Stimulated activated naive CD4-positive, alpha-beta T cell (primary cell): Measurements from ENCODE around the gene WFDC1.

Experiments used
- DNase-seq, 6 experiments: peaks; one replicate each; lab custom pipeline; 2025; lab: John Stamatoyannopoulos, UW

The WFDC1 gene

DNA sequence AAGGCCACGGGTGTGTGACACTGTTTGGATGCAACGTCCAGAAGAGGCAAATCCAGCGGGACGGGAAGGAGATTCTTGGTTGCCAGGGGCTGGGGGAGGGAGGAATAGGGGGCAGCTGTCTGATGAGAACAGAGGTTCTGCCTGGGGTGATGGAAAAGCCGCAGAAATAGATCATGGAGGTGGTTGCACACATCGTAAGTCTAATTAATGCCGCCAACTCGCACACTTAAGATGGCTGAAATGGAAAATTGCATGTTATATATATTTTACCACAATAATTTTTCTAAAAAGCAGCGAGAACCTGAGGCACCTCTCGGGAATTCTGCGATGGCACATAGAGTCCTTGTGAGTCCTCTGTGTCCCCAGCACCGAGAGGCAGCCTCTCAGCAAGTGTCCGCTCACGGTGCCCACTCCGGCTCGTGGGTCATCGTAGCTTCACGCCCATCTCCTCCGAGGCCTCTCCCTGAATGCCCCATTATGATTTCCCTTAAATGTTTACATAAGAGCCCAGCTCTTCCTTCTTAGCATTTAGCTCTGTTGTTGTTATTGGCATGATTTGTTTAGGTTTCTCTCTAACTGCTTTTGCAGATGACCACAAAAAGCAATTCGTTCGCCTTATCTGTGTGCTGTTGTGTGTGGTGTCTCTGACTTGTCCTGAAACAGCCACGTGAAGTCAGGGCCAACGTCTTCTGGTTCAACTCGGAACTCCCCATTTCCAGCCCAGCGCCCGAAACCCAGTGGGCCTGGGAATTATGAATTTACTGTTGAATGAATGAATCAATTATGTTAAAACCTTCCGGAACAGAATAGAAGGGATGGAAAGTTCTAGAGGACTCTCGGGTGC lies 7.7 kb downstream of the WFDC1 start:
- no peak for DNase-seq

DNA sequence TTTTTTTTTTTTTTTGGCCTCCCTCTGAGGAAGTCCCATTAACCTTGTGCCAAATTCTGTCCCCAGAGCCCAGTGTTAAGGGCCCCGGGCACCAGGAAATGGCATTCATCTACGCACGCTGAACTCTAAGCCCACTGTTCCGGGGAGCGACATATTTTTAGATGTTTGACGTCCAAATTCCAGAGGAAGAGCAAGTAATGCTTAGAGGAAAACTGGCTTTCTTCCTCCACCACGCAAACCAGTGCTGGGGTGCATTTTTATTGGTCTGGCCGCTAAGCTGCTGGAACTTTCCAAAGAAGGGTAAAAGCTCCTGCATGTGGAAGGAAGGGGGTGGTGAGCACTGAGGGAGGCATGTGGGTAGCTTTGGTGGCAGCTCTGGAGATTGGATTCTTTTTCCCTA lies 8.3 kb downstream of the WFDC1 start:
- DNase-seq: no peak

DNA sequence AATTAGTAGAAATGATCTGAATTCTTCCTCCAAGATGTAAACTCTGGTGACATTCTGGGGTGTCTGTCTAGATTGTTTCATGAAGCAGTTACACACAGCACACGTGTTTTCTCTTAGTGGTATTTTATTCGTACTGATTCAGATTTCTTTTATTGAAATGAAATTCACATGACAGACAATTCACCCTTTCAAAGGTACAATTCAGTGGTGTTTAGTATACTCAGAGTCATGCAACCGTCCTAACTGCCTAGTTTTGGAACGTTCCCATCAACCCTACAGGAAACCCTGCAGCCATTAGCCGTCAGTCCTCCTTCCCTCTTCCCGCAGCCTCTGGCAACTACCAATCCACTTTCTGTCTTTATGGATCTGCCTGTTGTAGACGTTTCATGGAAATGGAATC lies 8.8 kb downstream of the WFDC1 start:
- DNase-seq: no peak

DNA sequence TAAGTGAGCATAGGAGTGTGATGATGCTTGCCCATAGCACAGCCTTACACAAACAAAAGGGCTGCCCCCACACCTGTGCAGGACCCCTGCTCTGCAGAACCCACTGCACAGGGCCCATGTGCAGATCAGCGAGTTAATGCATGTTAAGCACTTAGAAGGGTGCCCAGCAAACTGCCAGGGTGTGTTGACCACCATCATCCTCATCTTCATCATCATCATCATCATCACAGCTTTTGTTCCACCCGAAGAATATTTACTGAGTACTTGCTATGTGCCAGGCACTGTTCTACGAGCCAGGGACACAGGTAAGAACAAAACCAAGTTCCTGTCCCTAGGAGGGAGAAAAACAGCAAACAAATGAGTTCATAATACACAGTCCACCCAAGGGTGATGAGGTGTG lies 11.9 kb downstream of the WFDC1 start:
- DNase-seq: no peak

DNA sequence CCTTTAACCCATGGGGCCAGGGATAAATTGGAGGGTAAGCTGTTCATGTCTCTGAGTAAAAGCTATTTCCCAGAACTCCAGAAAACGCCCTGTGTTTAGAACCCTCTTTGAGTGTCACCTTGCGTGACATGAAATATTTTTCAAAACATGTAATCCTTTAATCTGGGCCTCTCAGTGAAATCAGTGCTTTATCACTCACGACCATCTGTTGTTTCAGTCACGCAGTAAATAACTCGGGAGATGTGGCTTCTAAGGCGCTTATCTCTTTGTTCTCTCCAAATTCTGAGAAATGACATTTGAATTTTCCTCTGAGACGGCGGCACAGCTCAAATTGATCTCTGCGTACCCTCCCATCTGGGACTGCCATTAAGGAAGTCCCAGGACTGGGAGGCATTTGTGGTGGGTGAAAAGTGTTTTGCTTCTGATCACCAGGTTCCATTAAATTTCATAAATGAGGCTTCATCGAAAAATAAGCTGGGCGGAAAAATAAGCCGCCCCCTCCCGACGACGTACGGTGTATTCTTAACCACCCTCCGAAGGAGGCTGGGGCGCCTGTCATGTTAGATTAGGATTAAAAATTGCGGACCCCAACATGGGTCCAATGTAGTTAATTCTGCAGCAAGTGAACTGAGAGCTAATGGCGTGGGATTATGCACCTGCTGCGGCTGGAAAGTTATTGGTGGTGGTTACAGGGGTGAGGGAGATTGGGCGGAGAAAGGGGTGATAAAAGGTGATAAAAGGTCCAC lies 12.7 kb downstream of the WFDC1 start:
- DNase-seq: no peak

DNA sequence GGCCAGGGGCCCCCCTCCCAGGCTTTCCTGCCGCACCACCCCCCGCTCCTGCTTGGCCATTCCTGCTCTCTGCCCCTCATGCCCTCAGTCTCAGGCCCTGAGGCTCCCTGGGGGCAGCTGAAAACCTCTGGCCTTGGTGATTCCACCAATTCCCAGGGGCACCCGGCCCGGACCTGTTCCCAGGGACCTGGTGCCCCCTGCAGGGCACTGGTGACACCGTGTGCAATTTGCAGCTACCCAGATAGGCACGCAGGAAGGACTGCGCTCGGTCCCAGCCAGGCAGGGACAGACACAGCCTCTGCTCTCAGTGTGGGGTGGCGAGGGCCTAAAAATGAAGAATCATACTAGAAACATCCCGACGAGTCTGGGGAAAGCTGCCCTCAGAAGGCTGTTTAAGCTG lies 13.4 kb downstream of the WFDC1 start:
- no peak for DNase-seq

DNA sequence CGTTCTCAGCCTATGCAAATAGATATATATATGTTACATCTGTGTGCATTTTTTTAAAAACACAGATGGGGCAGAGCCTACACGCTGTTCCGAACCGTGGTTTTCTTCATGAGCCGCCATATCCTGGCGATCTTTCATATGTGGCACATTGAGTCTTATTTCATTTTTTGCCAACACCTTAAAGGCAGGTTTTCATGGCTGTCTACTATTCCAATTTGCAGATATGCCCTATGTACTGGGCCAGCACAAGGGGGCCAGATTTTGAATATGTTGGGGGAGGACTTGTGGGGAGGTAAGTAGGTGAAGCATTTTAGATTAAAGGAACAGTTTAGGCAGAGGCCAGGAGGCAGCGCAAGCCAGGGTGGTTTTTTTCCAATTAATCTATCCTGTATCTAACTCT lies 16.0 kb downstream of the WFDC1 start:
- DNase-seq: no peak

DNA sequence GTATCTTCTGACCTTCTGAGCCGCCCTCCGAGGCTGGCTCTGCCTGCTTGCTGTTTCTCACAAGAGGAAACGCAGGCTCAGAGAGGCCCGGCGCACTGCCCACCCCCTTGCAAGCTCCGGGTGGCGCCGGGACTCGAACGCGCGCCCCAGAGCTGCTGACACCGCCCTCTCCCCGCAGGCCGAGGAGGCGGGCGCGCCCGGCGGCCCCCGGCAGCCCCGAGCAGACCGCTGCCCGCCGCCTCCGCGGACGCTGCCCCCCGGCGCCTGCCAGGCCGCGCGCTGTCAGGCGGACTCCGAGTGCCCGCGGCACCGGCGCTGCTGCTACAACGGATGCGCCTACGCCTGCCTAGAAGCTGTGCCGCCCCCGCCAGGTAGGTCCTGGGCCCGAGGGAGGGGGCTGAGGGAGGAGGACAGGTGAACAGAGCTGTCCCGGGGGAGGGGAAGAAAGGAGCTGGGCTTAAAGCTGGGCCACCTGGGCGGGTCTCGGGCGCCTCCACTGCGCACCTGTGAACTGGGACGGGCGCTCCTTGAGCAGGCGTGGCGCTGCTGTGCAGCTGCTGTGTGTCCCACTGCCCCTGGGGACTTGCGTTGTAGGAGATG lies 18.2 kb downstream of the WFDC1 start:
- no peak for DNase-seq

DNA sequence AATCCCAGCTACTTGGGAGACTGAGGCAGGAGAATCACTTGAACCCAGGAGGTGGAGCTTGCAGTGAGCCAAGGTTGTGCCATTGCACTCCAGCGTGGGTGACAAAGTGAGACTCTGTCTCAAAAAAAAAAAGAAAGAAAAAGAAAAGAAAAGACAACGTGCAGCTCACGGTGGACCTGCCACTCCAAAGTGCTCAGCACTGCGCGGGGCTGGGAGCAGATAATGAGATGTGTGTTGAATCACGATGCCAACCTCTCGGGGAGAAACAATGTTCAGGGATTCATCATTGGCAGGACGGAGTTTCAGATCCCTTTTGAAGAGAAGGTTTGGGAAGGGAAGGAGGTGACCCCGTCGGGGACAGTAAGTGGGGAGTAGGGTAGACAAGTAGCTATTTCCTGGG lies 19.2 kb downstream of the WFDC1 start:
- no peak for DNase-seq

DNA sequence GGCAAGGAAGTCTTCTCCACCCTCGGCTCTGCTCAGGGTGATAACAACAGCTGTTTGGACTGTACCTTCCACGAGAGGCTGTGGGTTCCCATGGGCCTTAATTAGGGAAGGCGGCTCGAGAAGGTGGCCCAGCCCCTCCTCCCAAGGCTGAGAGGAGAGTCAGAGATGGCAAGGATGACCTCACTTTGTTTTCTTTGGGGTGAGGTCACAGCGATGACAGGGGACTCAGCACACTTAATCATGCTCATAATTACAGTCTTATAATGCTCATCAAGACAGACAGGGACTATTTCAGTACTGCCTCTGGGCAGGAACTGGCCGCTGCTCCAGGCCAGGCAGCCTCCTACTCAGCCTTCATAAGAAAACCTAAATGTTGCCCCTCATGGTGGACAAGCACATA lies 19.7 kb downstream of the WFDC1 start:
- DNase-seq: no peak

DNA sequence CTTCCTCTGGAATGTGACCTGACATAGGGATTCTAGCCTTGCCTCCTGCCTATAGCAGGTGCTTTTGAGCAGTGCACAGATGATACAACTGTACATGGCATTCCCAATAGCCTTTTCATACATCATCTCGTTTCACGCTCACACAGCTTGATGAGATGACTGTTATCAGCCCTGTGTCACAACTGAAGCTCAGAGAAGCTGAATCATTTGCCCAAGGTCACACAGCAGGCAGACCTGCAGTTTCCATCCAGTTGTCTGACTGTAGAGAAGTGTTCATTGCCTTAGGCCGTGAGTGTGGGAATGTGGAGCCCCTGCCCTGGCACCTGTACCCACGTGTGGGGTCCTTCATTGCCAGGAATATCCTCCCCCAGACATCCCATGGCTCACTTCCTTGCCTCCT lies 20.1 kb downstream of the WFDC1 start:
- DNase-seq: no peak

DNA sequence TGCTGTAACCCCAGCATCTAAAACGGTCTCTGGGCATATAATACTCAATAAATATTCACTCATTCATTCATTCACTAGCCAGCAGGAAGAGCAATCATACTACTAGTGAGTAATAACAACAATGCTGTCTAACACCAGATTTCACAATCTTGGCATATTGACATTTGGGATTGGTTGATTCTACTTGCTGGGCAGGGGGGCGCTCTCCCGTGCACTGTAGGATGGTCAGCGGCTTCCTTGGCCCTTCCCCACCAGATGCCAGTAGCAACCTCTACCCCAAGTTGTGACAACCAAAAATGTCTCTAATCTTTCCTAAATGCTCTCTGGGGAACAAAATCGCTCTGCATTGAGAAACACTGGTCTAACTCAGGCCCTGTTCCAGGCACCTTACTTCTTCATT lies 20.7 kb downstream of the WFDC1 start:
- DNase-seq: no peak

DNA sequence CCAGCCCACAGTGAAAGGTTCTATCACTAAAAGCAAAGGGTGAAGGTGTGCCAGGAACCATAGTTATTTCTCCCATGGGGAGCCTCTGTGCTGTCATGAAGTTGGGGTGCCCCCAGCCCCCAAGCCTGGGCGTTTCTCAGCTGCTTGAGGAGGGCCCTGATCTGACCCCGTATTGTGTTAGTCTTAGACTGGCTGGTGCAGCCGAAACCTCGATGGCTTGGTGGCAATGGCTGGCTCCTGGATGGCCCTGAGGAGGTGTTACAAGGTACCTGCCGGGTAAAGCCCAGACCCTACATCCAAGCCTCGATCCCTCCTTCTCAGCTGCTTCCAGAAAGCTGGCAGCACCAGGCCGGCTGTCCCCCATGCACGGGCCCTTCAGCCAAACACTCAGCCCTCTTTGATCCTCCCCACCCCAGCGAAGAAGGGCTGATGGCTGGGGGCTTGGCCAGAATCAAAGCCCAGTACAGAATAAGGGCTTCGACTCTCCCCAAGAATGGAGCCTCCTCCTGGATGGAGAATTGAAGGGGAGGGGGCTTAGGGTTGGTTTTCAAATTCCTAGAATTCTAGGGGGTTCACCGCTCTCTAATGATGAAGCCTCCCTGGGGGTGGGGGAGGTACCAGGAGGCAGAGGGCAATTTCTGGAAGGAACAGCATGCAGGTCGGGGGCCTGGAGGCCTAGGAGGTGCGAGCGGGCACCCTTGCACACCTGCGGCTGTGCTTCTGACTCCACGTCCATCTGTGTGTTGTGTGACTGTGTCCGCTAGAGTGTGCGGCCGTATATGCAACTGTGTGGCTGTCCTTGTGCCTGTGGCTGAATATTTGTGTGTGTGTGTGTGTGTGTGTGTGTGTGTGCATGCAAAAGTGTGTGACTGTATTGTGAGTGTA lies 23.7 kb downstream of the WFDC1 start:
- DNase-seq: no peak

DNA sequence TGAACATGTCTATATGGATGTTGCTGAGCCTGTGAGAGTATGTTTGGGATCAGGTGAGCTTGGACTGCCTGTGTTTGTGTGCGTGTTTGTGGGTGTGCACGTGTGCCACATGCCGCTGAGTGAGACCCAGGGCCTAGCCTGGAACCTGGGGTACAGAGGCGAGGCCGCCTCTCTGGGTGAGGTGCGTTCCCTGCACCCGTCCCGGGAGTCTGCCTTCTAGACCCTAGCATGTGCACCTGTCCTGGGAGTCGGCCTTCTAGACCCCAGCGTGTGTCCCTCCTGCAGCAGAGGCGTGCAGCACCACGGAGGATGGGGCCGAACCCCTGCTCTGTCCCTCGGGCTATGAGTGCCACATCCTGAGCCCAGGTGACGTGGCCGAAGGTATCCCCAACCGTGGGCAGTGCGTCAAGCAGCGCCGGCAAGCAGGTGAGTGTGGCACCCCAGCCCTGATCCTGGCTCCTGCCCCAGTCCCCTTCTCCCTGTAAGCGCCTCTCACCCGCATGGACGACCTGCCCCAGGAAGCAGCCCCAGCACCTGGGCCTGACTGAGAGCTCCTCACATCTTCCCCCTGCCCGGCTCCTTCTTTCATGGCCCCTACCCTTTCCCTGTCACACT lies 24.6 kb downstream of the WFDC1 start:
- DNase-seq: no peak

DNA sequence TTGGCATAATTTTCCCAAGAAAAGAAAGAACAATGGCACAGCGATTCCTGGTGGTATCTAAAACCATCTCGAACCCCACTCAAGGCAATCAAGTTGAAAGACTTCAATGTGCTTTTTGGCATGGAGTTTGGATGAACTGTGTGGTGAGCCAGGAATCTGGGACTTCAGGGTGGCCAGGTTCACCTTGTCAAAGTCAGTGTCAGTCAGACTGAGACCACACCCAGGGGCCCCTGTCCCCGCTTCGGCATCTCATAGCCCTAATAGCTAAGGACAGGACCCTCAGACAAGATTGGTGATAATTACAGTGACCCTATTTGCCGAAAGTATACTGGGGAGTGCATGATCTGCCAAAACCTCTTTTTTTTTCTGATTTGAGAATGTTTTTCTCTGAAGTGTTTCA lies 25.8 kb downstream of the WFDC1 start:
- DNase-seq: no peak

DNA sequence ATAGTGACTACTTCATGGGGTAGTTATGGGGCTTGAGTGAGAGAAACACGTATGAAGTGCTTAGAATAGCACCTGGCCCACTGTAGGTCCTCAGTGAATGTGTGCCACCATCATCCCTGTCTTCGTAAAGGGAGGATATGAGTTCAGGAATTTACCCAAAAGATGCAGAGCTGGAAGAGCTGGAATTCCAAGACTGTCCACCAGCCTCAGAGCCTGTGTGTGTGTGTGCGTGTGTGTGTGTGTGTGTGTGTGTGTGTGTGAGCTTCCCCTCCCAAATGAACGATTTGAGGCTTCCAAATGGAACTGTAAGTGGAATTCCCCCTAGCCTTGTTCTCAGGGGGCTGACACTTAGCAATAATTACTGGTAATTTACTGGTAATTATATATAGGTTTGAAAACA lies 27.3 kb downstream of the WFDC1 start:
- no peak for DNase-seq

DNA sequence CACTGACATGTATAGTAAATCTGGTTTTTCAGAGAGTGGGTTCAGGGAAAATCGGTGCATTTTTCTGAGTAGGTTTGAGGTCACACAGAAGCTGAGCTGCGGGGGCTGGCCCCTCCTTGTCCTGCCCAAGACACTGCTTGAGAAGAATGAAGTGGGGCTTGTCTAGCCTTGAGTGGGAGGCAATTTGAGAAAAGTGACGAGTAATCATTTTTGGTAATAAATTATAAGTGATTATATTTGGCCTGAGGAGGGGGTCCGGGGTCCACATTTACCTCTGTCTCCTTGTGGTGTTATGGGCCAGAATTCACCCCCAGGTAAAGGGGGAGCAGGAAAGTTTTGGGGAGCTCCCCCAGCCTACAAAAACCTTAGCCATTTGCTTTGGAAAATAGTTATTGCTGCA lies 28.1 kb downstream of the WFDC1 start:
- DNase-seq: no peak

DNA sequence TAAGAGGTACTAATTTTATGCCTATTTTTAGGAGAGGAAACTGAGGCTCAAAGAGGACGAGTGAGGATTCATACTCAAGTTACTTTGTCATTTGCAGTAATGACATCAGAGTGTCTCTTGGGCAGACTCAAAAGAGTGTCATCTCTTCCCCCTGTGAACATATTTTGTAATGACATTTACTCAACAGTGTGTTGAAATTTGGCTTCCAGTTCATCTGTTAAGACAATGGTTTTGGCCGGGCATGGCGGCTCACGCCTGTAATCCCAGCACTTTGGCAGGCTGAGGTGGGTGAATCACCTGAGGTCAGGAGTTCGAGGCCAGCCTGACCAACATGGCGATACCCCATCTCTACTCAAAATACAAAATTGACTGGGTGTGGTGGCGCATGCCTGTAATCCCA lies 28.9 kb downstream of the WFDC1 start:
- no peak for DNase-seq

DNA sequence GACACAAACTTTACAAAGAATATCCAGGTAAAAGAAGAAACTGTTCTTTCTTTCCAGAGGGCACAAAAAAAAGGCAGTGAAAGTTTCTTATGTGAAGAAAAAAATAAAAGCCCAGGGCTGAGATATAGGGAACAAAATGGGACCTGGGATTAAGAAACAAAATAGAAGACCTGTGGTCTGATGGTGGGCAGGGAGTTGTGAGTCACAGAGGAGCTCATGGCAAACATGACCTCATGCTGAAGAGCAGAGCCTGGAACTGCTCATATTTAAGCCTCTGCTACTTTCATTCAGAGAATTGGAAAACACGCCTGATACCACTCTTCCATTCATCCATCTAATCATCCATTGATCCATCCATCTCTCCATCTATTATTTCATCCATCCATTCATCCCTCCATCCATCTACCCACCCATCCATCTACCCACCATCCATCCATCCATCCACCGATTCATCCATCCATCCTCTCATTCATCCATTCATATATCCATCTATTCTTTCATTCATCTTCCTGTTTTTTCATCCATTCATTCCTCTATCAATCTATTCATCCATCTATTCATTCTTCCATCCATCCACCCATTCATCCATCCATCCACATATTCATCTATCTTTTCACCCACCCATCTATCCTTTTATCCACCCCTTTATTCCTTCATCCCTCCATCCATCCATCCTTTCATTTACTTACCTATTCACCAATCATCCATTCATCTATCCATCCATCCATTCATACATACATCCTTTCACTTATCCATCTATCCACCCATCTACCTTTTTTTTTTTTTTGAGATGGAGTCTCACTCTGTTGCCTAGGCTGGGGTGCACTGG lies 30.0 kb downstream of the WFDC1 start:
- no peak for DNase-seq

DNA sequence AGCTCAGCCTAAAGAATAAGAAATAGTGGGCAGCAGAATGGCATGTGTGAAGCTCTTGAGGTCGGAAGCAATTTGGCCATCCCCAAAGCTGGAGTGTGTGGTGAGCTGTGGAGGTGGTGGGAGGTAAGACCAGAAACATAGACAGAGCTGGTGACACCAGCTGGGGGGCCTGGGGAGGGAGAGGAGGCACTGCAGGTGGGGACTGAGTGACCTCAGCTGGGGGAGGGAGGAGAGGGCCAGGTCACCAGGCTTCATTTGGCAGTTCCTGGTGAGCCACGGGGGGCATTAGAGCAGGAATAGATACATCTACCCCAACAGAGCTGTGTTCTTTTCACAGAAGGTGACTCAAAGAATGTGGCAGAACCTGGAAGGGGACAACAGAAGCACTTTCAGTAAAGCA lies 31.9 kb downstream of the WFDC1 start:
- no peak for DNase-seq
